IPS-15b (cell line): ENCODE measurements around the gene ANO8.

Source experiments
- H3K27me3 ChIP-seq: one replicate; pipeline ENCODE4 v1.6.1; 2013; ENCODE audit warnings: low read length; ENCODE audit not compliant: control insufficient read depth, insufficient read depth
- H3K36me3 ChIP-seq: one replicate; pipeline ENCODE4 v1.6.1; 2013; ENCODE audit warnings: low read length; ENCODE audit not compliant: control insufficient read depth, insufficient read depth
- H3K4me1 ChIP-seq: one replicate; pipeline ENCODE4 v1.6.1; 2013; ENCODE audit warnings: mild to moderate bottlenecking, low read length; ENCODE audit not compliant: control insufficient read depth, insufficient read depth
- H3K4me3 ChIP-seq: one replicate; pipeline ENCODE4 v1.5.1; 2013; ENCODE audit warnings: low read depth, low read length
- H3K9ac ChIP-seq: one replicate; pipeline ENCODE4 v1.6.1; 2013; ENCODE audit warnings: low read depth, mild to moderate bottlenecking, low read length
- H3K9me3 ChIP-seq: one replicate; pipeline ENCODE4 v1.6.1; 2013; ENCODE audit warnings: mild to moderate bottlenecking, low read length; ENCODE audit not compliant: control insufficient read depth, insufficient read depth

Gene ANO8

GRCh38 chr19:17311455-17312188 is 23.0 kb downstream of the ANO8 start:
- Histone ChIP-seq H3K27me3 (no peaks in the 10 kb centered on the region), H3K4me3 (no peak overlapping the region), H3K9me3 (no peaks in the 10 kb centered on the region), H3K9ac (no peak overlapping the region), H3K36me3 (peaks cover 19% of the 10 kb centered on the region), H3K4me1 (no peaks in the 10 kb centered on the region)

GRCh38 chr19:17309965-17310461 is 24.6 kb downstream of the ANO8 start:
- Histone ChIP-seq H3K36me3 (peaks cover 12% of the 10 kb centered on the region), H3K4me1 (no peaks in the 10 kb centered on the region), H3K9ac (peak overlapping the region; percentile 60), H3K27me3 (no peaks in the 10 kb centered on the region), H3K4me3 (peak overlapping the region; percentile 94), H3K9me3 (no peaks in the 10 kb centered on the region)

- peak within 1 kb of the TSS; percentile 94 for H3K4me3 ChIP-seq
- H3K36me3 ChIP-seq = peaks cover 7% of the 10 kb centered on the region
- H3K9ac ChIP-seq = peak within 1 kb of the TSS; percentile 60
- peaks cover 2% of the 10 kb centered on the region for H3K4me1 ChIP-seq
- no peaks in the 10 kb centered on the region for H3K27me3 ChIP-seq
- no peaks in the 10 kb centered on the region for H3K9me3 ChIP-seq
Measured at GRCh38 chr19:17309198-17309964, 25.3 kb downstream of the ANO8 start, which contains the start of gene DDA1. DDA1 (plus strand) TSS chr19:17309563; CDS start chr19:17309655, 92 bp downstream.

GRCh38 chr19:17307876-17308377 is 26.7 kb downstream of the ANO8 start:
- H3K9ac ChIP-seq = no peak overlapping the region
- H3K4me1 ChIP-seq = peaks cover 7% of the 10 kb centered on the region
- H3K4me3 ChIP-seq = no peak overlapping the region
- H3K9me3 ChIP-seq = no peaks in the 10 kb centered on the region
- H3K27me3 ChIP-seq = no peaks in the 10 kb centered on the region
- H3K36me3 ChIP-seq = peaks cover 5% of the 10 kb centered on the region

- Histone ChIP-seq H3K9ac (peak overlapping the region; percentile 82), H3K9me3 (no peaks in the 10 kb centered on the region), H3K36me3 (peaks cover under 1% of the 10 kb centered on the region), H3K27me3 (no peaks in the 10 kb centered on the region), H3K4me3 (peak overlapping the region; percentile 92), H3K4me1 (peaks cover 10% of the 10 kb centered on the region)
Measured at GRCh38 chr19:17306285-17306714, 28.4 kb downstream of the ANO8 start.

- peak within 1 kb of the TSS; percentile 92 for H3K4me3 ChIP-seq
- no peaks in the 10 kb centered on the region for H3K9me3 ChIP-seq
- peaks cover 6% of the 10 kb centered on the region for H3K36me3 ChIP-seq
- peak within 1 kb of the TSS; percentile 82 for H3K9ac ChIP-seq
- H3K4me1 ChIP-seq = peaks cover 10% of the 10 kb centered on the region
- H3K27me3 ChIP-seq = no peaks in the 10 kb centered on the region
Measured at GRCh38 chr19:17305517-17306284, 29.0 kb downstream of the ANO8 start, which contains the start of gene MRPL34. MRPL34 (plus strand) TSS chr19:17305872; CDS start chr19:17305893, 21 bp downstream.

GRCh38 chr19:17305216-17305516 is 29.5 kb downstream of the ANO8 start:
- peak overlapping the region; percentile 35 for H3K4me3 ChIP-seq
- H3K9me3 ChIP-seq = no peaks in the 10 kb centered on the region
- peaks cover 7% of the 10 kb centered on the region for H3K36me3 ChIP-seq
- no peaks in the 10 kb centered on the region for H3K27me3 ChIP-seq
- peaks cover 10% of the 10 kb centered on the region for H3K4me1 ChIP-seq
- no peak overlapping the region for H3K9ac ChIP-seq

- H3K4me3 ChIP-seq = peak overlapping the region; percentile 35
- H3K36me3 ChIP-seq = peaks cover 7% of the 10 kb centered on the region
- peaks cover 10% of the 10 kb centered on the region for H3K4me1 ChIP-seq
- no peak overlapping the region for H3K9ac ChIP-seq
- H3K9me3 ChIP-seq = no peaks in the 10 kb centered on the region
- no peaks in the 10 kb centered on the region for H3K27me3 ChIP-seq
Measured at GRCh38 chr19:17304386-17305215, 30.1 kb downstream of the ANO8 start.

GRCh38 chr19:17303940-17304267 is 30.8 kb downstream of the ANO8 start:
- H3K9me3 ChIP-seq = no peaks in the 10 kb centered on the region
- H3K4me1 ChIP-seq = peaks cover 10% of the 10 kb centered on the region
- H3K27me3 ChIP-seq = no peaks in the 10 kb centered on the region
- H3K4me3 ChIP-seq = peak overlapping the region; percentile 46
- H3K36me3 ChIP-seq = peaks cover 7% of the 10 kb centered on the region
- no peak overlapping the region for H3K9ac ChIP-seq

GRCh38 chr19:17303167-17303939 is 31.3 kb downstream of the ANO8 start, which contains the start of gene ABHD8:
ABHD8 (minus strand) TSS chr19:17303425; CDS start chr19:17301616, 1,809 bp downstream.
- H3K27me3 ChIP-seq = no peaks in the 10 kb centered on the region
- peak within 1 kb of the TSS; percentile 56 for H3K4me3 ChIP-seq
- no peak within 1 kb of the TSS for H3K9ac ChIP-seq
- peaks cover 10% of the 10 kb centered on the region for H3K4me1 ChIP-seq
- peaks cover 7% of the 10 kb centered on the region for H3K36me3 ChIP-seq
- H3K9me3 ChIP-seq = no peaks in the 10 kb centered on the region
